Subcutaneous abdominal adipose tissue (tissue), 5 donors: ENCODE data around the gene RASA3.
A peak's percentile ranks its signal among the peaks of the same experiment; 100 is the strongest.
"Not testable (repeated sequence)": the region's sequence is repeated elsewhere in the genome, so short reads cannot be mapped to it uniquely, and the experiment has no call there.

ENCODE experiments used
- H3K27ac ChIP-seq: one replicate; pipeline ENCODE4 v1.7.0; 2013; ENCODE audit warnings: low read depth, mild to moderate bottlenecking, inconsistent platforms, low read length, moderate library complexity
- H3K27me3 ChIP-seq, 5 donors: one replicate each; pipeline ENCODE4 v1.7.0; 2013; ENCODE audit warnings: low read length in 5 of 5, inconsistent platforms in 1 of 5; ENCODE audit not compliant: control insufficient read depth in 5 of 5, insufficient read depth in 4 of 5
- H3K36me3 ChIP-seq, 5 donors: one replicate each; pipeline ENCODE4 v1.7.0; 2013; ENCODE audit warnings: low read length in 5 of 5; ENCODE audit not compliant: control insufficient read depth in 5 of 5, insufficient read depth in 5 of 5
- H3K4me1 ChIP-seq, 5 donors: one replicate each; pipeline ENCODE4 v1.7.0; 2013; ENCODE audit warnings: low read length in 5 of 5, mild to moderate bottlenecking in 3 of 5, moderate library complexity in 1 of 5; ENCODE audit not compliant: control insufficient read depth in 5 of 5, insufficient read depth in 5 of 5
- H3K4me3 ChIP-seq, 5 donors: one replicate each; pipeline ENCODE4 v1.7.0; 2013; ENCODE audit warnings: low read length in 5 of 5, low read depth in 1 of 5
- H3K9ac ChIP-seq, 5 donors: one replicate each; pipeline ENCODE4 v1.7.0; 2013; ENCODE audit warnings: low read length in 5 of 5, mild to moderate bottlenecking in 4 of 5, moderate library complexity in 3 of 5
- H3K9me3 ChIP-seq, 5 donors: one replicate each; pipeline ENCODE4 v1.7.0; 2013; ENCODE audit warnings: low read length in 5 of 5; ENCODE audit not compliant: control insufficient read depth in 5 of 5
- donor health status: healthy.
- donor health status: healthy.
- donor health status: healthy.
- donor health status: healthy.
- donor health status: healthy.

The RASA3 gene

GRCh38 chr13:114078461-114079451 lies 53.7 kb downstream of the RASA3 start:
- Histone ChIP-seq H3K9me3 (no peaks in the 10 kb centered on the region), H3K4me3 (peak overlapping the region in 1 of 5 donors; percentile 4), H3K36me3 (peaks cover 0 to 5% (median under 1%) of the 10 kb centered on the region in 5 donors), H3K4me1 (peaks cover 2 to 24% (median 17%) of the 10 kb centered on the region in 5 donors), H3K9ac (peak overlapping the region in 2 of 5 donors; percentile 35 to 38), H3K27me3 (no peaks in the 10 kb centered on the region), H3K27ac (peak overlapping the region; percentile 54)

GRCh38 chr13:114077933-114078325 lies 54.5 kb downstream of the RASA3 start:
- Histone ChIP-seq H3K27me3 (peaks cover 0 to 4% (median 0%) of the 10 kb centered on the region in 5 donors), H3K4me3 (no peak overlapping the region), H3K9me3 (no peaks in the 10 kb centered on the region), H3K4me1 (peaks cover 8 to 24% (median 17%) of the 10 kb centered on the region in 5 donors), H3K36me3 (peaks cover 0 to 11% (median 8%) of the 10 kb centered on the region in 5 donors), H3K9ac (no peak overlapping the region), H3K27ac (peak overlapping the region; percentile 54)

GRCh38 chr13:114077099-114077932 lies 55.1 kb downstream of the RASA3 start:
- no peak overlapping the region for H3K9ac ChIP-seq
- peaks cover 15 to 24% (median 17%) of the 10 kb centered on the region in 5 donors for H3K4me1 ChIP-seq
- H3K9me3 ChIP-seq = peaks cover 0 to 4% (median 0%) of the 10 kb centered on the region in 5 donors
- H3K4me3 ChIP-seq = no peak overlapping the region
- H3K36me3 ChIP-seq = peaks cover 0 to 17% (median 11%) of the 10 kb centered on the region in 5 donors
- no peak overlapping the region for H3K27ac ChIP-seq
- H3K27me3 ChIP-seq = peaks cover 0 to 8% (median 0%) of the 10 kb centered on the region in 5 donors

GRCh38 chr13:114076329-114077090 lies 55.9 kb downstream of the RASA3 start:
- Histone ChIP-seq H3K9me3 (peaks cover 0 to 4% (median 0%) of the 10 kb centered on the region in 5 donors), H3K27me3 (peaks cover 0 to 8% (median 0%) of the 10 kb centered on the region in 5 donors), H3K4me1 (peaks cover 15 to 24% (median 17%) of the 10 kb centered on the region in 5 donors), H3K36me3 (peaks cover 0 to 22% (median 13%) of the 10 kb centered on the region in 5 donors), H3K4me3 (no peak overlapping the region), H3K9ac (no peak overlapping the region), H3K27ac (no peak overlapping the region)

GRCh38 chr13:114075811-114076210 lies 56.6 kb downstream of the RASA3 start:
- not testable (repeated sequence) for H3K9me3 ChIP-seq, H3K9ac ChIP-seq, H3K27ac ChIP-seq, H3K4me3 ChIP-seq, H3K27me3 ChIP-seq
- peaks cover 15 to 24% (median 17%) of the 10 kb centered on the region in 5 donors for H3K4me1 ChIP-seq
- H3K36me3 ChIP-seq = peaks cover 0 to 24% (median 14%) of the 10 kb centered on the region in 5 donors

GRCh38 chr13:114074671-114075315 lies 57.6 kb downstream of the RASA3 start:
- Histone ChIP-seq H3K4me3 (no peak overlapping the region), H3K9me3 (peaks cover 0 to 4% (median 0%) of the 10 kb centered on the region in 5 donors), H3K36me3 (peaks cover 0 to 24% (median 14%) of the 10 kb centered on the region in 5 donors), H3K27me3 (peaks cover 0 to 8% (median 0%) of the 10 kb centered on the region in 5 donors), H3K9ac (peak overlapping the region in 1 of 5 donors; percentile 35), H3K4me1 (peaks cover 15 to 22% (median 17%) of the 10 kb centered on the region in 5 donors), H3K27ac (no peak overlapping the region)

- no peak overlapping the region for H3K27ac ChIP-seq
- no peak overlapping the region for H3K9ac ChIP-seq
- H3K4me3 ChIP-seq = no peak overlapping the region
These were observed 58.4 kb downstream of the RASA3 start for GRCh38 chr13:114073881-114074612.

GRCh38 chr13:114072421-114072820 lies 60.0 kb downstream of the RASA3 start:
- Histone ChIP-seq H3K4me1 (peaks cover 17 to 22% (median 20%) of the 10 kb centered on the region in 5 donors), H3K27me3 (peaks cover 0 to 8% (median 0%) of the 10 kb centered on the region in 5 donors), H3K36me3 (peaks cover 0 to 24% (median 14%) of the 10 kb centered on the region in 5 donors), H3K9ac (peak overlapping the region in 1 of 5 donors; percentile 91), H3K27ac (peak overlapping the region; percentile 23), H3K4me3 (peak overlapping the region in 1 of 5 donors; percentile 27), H3K9me3 (peaks cover 0 to 4% (median 0%) of the 10 kb centered on the region in 5 donors)

More at GRCh38 chr13:114073881-114074612, 58.4 kb downstream of the RASA3 start:
- peaks cover 0 to 4% (median 0%) of the 10 kb centered on the region in 5 donors for H3K9me3 ChIP-seq
- H3K36me3 ChIP-seq = peaks cover 0 to 24% (median 14%) of the 10 kb centered on the region in 5 donors
- peaks cover 0 to 8% (median 0%) of the 10 kb centered on the region in 5 donors for H3K27me3 ChIP-seq
- H3K4me1 ChIP-seq = peaks cover 12 to 18% (median 15%) of the 10 kb centered on the region in 5 donors
